ENCODE results near the gene DCAF15.

DNA sequence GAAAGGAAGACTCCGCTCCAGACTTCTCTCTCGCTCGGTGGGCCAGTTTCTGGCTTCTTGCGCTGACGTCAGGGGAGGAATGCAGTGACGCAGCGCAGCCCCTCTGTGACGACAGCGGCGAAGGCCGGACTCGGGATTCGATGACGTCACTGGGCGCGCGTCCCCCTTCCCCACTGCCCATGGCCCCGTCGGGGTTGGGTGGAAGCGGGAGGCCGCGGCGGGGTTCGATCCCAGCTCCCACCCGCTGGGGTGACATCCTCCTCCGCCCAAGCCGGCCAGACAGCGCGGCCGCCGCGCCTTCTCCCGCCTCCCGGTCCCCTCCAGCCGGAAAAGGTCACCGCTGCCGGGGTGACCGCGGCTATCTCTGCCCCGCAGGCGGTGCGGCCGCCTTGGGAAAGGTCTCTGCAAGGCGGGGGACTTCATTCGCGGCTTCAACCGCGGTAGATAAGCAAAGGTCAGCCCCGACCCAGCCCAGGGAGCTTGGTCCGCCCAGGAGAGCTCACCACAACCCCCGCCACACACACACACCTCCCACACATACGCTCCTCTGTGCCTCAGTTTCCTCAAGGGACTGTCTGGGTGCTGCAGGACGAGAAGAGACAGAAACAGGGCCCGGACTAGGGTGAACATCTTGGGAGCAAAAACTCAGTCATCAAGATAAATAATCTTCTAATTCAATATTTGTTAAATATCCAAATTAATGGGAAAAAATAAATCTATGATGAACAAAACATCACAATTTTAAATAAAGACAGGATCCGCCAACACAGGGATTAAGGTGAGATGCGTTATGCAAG is 54.7 kb downstream of the DCAF15 start:
- peak in 3 of 7 experiments; percentile 14 to 19 (median 19) for TF ChIP-seq CTCF (IDR thresholded peaks at IDR 0.05)
- TF ChIP-seq POLR2A (IDR thresholded peaks at IDR 0.05) = peak; percentile 30 to 84 (median 79)

Measured in body of pancreas (tissue), 4 donors.